Endothelial cell of umbilical vein (primary cell): ENCODE measurements around the gene TRAPPC14.

Experiments used
- CTCF ChIP-seq, 2 donors: IDR thresholded peaks; 1 replicate in 1 of 2; 2 replicates in 1 of 2; pipeline ENCODE4 v1.5.1; 2011; ENCODE audit warnings: low read length in 2 of 2, mild to moderate bottlenecking in 2 of 2, moderate library complexity in 2 of 2, control low read depth in 1 of 2, inconsistent platforms in 1 of 2, low read depth in 1 of 2; ENCODE audit not compliant: insufficient read depth in 1 of 2; ENCODE audit errors: extremely low read depth in 1 of 2
- EZH2 ChIP-seq: IDR thresholded peaks from 2 replicates; pipeline ENCODE4 v1.6.1; 2012; ENCODE audit warnings: borderline replicate concordance, low read depth, mild to moderate bottlenecking, moderate library complexity, low read length, inconsistent platforms; ENCODE audit not compliant: severe bottlenecking
- FOS ChIP-seq: IDR thresholded peaks from 2 replicates; pipeline ENCODE4 v1.6.1; 2011; ENCODE audit warnings: mild to moderate bottlenecking, low read length, moderate library complexity, borderline replicate concordance; ENCODE audit not compliant: insufficient read depth
- MAX ChIP-seq: IDR thresholded peaks from 2 replicates; pipeline ENCODE4 v1.6.1; 2011; ENCODE audit not compliant: insufficient read depth, insufficient read length
- MYC ChIP-seq: IDR thresholded peaks from one replicate; pipeline ENCODE4 v1.6.1; 2011; ENCODE audit warnings: mild to moderate bottlenecking, low read depth, low read length
- POLR2A ChIP-seq: IDR thresholded peaks from 2 replicates; pipeline ENCODE4 v1.6.1; 2012; ENCODE audit warnings: low read depth, mild to moderate bottlenecking, control low read depth, low read length
- POLR2AphosphoS5 ChIP-seq: IDR thresholded peaks from 2 replicates; pipeline ENCODE4 v1.6.1; 2012; ENCODE audit warnings: low read depth, mild to moderate bottlenecking, control low read depth, low read length, moderate library complexity; ENCODE audit not compliant: insufficient read depth

DNA sequence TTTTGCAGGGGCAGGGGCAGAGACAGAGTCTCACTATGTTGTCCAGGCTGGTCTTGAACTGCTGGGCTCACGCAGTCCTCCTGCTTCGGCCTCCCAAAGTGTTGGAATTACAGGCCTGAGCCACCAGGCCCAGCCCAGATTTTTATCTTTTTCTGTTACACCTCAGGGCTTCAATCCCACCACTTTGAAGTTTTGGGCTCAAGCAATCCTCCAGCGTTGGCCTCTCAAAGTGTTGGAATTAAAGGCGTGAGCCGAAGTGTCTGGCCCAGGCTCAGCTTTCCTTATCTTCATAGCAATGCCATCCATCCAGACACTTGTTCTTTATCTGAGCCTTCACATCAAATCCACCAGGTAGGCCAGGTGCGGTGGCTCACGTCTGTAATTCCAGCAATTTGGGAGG, 43.5 kb downstream of the TRAPPC14 start:
- no peak for TF ChIP-seq CTCF (IDR thresholded peaks at IDR 0.05; ENCODE audit: extremely low read depth in 1 of 2, insufficient read depth in 1 of 2, low read depth in 1 of 2, low read length in 2 of 2)
- TF ChIP-seq POLR2AphosphoS5 = no peak
- no peak for TF ChIP-seq MYC
- TF ChIP-seq POLR2A = no peak
- TF ChIP-seq MAX = no peak
- TF ChIP-seq EZH2 = no peak
- TF ChIP-seq FOS = no peak
